ENCODE results near the gene RBPJL. TPM values are rescaled to one million over a fixed set of nuclear protein-coding genes. Genes with fewer than 3 reads are reported as not detected.

The RBPJL gene
- total and polyA plus RNA-seq, 2 of the 13 experiments (the other 11 are each of a cell fraction or from before 2014, with no cell fraction given), result not detected

DNA sequence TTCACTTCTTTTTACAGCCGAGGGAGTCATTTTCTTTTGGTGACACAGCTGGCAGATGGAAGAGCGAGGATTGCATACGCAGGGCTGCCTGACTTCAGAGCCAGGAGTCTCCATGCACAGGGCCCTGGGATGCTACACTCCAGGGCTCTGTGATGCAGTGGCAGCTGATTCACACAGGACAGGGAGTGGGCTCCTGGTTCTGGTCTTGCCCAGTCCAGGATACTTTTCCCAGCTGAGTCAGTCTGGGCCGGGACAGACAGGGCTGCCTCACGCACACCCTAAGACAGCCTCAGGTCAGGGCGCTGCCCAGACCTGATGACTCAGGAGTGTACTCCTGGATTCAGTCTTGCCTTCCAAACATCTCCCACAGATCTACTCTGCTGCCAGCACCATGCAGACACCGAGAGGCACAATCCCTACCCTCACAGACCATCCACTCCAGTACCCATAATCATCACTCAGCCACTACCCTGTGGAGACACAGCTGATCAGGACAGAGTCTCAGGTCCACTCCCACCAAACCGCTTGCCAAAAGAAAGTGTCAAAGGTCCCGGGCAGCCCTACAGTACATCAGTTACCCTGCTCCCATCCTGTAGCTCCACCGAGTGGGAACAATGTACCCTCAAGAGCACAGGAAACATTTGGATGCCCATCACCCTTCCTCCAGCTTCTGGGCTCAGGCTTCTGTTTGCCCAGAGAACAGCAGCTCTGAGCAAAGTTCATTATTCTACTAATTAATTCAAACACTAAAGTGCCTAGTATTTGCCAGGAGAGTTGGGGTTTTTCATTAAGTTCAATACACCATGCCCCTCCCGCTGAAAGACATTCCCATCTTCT lies 30.1 kb downstream of the RBPJL start (continued):
- TF ChIP-seq, protein P1, sequence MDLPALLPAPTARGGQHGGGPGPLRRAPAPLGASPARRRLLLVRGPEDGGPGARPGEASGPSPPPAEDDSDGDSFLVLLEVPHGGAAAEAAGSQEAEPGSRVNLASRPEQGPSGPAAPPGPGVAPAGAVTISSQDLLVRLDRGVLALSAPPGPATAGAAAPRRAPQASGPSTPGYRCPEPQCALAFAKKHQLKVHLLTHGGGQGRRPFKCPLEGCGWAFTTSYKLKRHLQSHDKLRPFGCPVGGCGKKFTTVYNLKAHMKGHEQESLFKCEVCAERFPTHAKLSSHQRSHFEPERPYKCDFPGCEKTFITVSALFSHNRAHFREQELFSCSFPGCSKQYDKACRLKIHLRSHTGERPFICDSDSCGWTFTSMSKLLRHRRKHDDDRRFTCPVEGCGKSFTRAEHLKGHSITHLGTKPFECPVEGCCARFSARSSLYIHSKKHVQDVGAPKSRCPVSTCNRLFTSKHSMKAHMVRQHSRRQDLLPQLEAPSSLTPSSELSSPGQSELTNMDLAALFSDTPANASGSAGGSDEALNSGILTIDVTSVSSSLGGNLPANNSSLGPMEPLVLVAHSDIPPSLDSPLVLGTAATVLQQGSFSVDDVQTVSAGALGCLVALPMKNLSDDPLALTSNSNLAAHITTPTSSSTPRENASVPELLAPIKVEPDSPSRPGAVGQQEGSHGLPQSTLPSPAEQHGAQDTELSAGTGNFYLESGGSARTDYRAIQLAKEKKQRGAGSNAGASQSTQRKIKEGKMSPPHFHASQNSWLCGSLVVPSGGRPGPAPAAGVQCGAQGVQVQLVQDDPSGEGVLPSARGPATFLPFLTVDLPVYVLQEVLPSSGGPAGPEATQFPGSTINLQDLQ (CRISPR knock-in tag; IDR thresholded peaks at IDR 0.05), result no peak
- TF ChIP-seq ZBTB3 (CRISPR knock-in tag; IDR thresholded peaks at IDR 0.05; ENCODE audit: borderline replicate concordance, low read depth) (no peak), ZNF589 (CRISPR knock-in tag; conservative IDR thresholded peaks at IDR 0.05) (no peak), ZNF17 (CRISPR knock-in tag; IDR thresholded peaks at IDR 0.05) (no peak), MAF1 (CRISPR knock-in tag; IDR thresholded peaks at IDR 0.05; ENCODE audit: borderline replicate concordance) (no peak)
- TF ChIP-seq, protein P2, sequence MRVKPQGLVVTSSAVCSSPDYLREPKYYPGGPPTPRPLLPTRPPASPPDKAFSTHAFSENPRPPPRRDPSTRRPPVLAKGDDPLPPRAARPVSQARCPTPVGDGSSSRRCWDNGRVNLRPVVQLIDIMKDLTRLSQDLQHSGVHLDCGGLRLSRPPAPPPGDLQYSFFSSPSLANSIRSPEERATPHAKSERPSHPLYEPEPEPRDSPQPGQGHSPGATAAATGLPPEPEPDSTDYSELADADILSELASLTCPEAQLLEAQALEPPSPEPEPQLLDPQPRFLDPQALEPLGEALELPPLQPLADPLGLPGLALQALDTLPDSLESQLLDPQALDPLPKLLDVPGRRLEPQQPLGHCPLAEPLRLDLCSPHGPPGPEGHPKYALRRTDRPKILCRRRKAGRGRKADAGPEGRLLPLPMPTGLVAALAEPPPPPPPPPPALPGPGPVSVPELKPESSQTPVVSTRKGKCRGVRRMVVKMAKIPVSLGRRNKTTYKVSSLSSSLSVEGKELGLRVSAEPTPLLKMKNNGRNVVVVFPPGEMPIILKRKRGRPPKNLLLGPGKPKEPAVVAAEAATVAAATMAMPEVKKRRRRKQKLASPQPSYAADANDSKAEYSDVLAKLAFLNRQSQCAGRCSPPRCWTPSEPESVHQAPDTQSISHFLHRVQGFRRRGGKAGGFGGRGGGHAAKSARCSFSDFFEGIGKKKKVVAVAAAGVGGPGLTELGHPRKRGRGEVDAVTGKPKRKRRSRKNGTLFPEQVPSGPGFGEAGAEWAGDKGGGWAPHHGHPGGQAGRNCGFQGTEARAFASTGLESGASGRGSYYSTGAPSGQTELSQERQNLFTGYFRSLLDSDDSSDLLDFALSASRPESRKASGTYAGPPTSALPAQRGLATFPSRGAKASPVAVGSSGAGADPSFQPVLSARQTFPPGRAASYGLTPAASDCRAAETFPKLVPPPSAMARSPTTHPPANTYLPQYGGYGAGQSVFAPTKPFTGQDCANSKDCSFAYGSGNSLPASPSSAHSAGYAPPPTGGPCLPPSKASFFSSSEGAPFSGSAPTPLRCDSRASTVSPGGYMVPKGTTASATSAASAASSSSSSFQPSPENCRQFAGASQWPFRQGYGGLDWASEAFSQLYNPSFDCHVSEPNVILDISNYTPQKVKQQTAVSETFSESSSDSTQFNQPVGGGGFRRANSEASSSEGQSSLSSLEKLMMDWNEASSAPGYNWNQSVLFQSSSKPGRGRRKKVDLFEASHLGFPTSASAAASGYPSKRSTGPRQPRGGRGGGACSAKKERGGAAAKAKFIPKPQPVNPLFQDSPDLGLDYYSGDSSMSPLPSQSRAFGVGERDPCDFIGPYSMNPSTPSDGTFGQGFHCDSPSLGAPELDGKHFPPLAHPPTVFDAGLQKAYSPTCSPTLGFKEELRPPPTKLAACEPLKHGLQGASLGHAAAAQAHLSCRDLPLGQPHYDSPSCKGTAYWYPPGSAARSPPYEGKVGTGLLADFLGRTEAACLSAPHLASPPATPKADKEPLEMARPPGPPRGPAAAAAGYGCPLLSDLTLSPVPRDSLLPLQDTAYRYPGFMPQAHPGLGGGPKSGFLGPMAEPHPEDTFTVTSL (CRISPR knock-in tag; IDR thresholded peaks at IDR 0.05; ENCODE audit: borderline replicate concordance), result no peak
- TF ChIP-seq, protein P3, sequence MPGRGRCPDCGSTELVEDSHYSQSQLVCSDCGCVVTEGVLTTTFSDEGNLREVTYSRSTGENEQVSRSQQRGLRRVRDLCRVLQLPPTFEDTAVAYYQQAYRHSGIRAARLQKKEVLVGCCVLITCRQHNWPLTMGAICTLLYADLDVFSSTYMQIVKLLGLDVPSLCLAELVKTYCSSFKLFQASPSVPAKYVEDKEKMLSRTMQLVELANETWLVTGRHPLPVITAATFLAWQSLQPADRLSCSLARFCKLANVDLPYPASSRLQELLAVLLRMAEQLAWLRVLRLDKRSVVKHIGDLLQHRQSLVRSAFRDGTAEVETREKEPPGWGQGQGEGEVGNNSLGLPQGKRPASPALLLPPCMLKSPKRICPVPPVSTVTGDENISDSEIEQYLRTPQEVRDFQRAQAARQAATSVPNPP (CRISPR knock-in tag; IDR thresholded peaks at IDR 0.05), result no peak
- TF ChIP-seq, protein P4, sequence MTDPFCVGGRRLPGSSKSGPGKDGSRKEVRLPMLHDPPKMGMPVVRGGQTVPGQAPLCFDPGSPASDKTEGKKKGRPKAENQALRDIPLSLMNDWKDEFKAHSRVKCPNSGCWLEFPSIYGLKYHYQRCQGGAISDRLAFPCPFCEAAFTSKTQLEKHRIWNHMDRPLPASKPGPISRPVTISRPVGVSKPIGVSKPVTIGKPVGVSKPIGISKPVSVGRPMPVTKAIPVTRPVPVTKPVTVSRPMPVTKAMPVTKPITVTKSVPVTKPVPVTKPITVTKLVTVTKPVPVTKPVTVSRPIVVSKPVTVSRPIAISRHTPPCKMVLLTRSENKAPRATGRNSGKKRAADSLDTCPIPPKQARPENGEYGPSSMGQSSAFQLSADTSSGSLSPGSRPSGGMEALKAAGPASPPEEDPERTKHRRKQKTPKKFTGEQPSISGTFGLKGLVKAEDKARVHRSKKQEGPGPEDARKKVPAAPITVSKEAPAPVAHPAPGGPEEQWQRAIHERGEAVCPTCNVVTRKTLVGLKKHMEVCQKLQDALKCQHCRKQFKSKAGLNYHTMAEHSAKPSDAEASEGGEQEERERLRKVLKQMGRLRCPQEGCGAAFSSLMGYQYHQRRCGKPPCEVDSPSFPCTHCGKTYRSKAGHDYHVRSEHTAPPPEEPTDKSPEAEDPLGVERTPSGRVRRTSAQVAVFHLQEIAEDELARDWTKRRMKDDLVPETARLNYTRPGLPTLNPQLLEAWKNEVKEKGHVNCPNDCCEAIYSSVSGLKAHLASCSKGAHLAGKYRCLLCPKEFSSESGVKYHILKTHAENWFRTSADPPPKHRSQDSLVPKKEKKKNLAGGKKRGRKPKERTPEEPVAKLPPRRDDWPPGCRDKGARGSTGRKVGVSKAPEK (CRISPR knock-in tag; IDR thresholded peaks at IDR 0.05; ENCODE audit: borderline replicate concordance), result no peak
- TF ChIP-seq, protein P5, sequence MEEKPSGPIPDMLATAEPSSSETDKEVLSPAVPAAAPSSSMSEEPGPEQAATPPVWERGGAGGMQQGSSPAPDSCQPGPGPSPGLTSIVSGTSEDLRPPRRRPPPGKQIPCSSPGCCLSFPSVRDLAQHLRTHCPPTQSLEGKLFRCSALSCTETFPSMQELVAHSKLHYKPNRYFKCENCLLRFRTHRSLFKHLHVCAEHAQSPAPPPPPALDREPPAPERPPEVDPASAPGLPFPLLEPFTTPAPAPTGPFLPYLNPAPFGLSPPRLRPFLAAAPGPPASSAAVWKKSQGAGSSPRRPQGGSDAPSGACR (CRISPR knock-in tag; IDR thresholded peaks at IDR 0.05), result no peak

Data from HepG2 (cell line).